ENCODE measurements around the gene WNT11.
"Not testable (repeated sequence)": the region's sequence is repeated elsewhere in the genome, so short reads cannot be mapped to it uniquely, and the experiment has no call there.

The WNT11 gene

DNA sequence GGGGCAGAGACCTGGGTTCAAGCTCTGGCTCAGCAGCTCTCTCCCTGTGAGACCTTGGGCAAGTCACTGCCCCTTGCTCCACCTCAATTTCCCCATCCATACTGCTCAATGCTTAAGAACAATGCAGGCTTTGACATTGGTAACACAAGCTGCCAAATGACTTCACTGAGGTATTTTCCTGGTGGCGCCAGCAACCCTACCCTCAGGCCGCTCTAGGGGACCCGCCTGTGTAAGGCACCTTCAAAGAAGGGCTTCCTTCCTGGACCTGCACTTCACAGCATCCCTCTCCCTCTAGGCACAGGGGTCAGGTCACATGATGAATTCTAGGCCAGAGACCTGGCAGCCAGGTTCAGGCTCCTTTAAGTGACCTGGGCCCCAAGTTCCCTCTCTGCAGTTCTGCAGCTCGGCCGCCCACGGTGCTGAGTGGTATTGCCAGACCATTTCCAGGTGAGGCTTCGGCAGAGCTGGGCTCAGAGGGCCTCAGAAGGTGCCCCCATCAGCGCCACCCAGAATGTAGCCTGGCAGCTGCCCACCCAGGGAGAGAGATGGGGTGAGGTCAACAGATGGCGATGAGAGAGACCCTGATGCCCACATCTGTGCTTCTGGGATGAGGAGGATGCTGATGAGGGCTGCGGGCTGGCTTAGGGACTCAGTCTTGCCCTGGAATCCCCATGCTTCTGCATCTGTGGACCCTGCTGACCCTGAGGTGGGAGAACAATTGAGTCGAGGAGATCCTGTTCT is 4.5 kb downstream of the WNT11 start:
- ChIA-PET POLR2A (interaction anchor here (0.7 kb wide), 1 partner anchor 476 kb away, joined by 3 read pairs; no protein-coding TSS in a partner anchor), CTCF (no interaction called here)
- no peak for TF ChIP-seq TARDBP (IDR thresholded peaks at IDR 0.05)
- no peak for TF ChIP-seq NFRKB (IDR thresholded peaks at IDR 0.05)
- no peak for TF ChIP-seq FOXA1 (IDR thresholded peaks at IDR 0.05)
- no peak for TF ChIP-seq FOXM1 (IDR thresholded peaks at IDR 0.05; ENCODE audit: borderline replicate concordance)
- TF ChIP-seq BHLHE40 (IDR thresholded peaks at IDR 0.05; ENCODE audit: borderline replicate concordance), result no peak
- no peak for TF ChIP-seq CTBP1 (IDR thresholded peaks at IDR 0.05; ENCODE audit: borderline replicate concordance)
- no peak for TF ChIP-seq ELF4 (IDR thresholded peaks at IDR 0.05)
- TF ChIP-seq, protein P1, sequence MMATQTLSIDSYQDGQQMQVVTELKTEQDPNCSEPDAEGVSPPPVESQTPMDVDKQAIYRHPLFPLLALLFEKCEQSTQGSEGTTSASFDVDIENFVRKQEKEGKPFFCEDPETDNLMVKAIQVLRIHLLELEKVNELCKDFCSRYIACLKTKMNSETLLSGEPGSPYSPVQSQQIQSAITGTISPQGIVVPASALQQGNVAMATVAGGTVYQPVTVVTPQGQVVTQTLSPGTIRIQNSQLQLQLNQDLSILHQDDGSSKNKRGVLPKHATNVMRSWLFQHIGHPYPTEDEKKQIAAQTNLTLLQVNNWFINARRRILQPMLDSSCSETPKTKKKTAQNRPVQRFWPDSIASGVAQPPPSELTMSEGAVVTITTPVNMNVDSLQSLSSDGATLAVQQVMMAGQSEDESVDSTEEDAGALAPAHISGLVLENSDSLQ (IDR thresholded peaks at IDR 0.05), result no peak
- no peak for TF ChIP-seq SUZ12 (IDR thresholded peaks at IDR 0.05)
- no peak for TF ChIP-seq FOXK2 (IDR thresholded peaks at IDR 0.05)
- no peak for DNase-seq (ENCODE audit: extremely low spot score)

DNA sequence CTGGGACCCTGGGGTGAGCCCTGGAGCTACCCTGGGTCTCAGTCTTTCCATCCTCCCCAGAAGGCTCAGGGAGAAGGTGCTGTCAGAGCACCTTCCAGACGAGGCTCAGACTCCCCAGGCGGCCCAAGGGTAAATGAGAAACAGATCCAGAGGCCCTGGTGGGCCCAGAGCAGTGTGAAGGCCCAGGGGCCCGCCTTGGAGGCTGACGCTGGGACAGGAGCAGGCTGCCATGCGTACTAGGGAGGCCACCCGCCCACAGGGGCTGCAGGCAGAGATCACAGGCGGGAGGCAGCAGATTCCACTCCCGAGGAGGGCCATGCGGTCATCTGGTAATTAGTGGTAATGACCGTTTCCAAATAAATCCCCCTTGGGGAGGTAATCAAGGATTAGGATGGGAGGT is 5.2 kb downstream of the WNT11 start:
- DNase-seq (ENCODE audit: extremely low spot score), result no peak
- CTCF ChIA-PET, result no interaction called here
- POLR2A ChIA-PET, result interaction anchor here (0.7 kb wide), 1 partner anchor 477 kb away, joined by 3 read pairs; no protein-coding TSS in a partner anchor
- TF ChIP-seq FOXA1 (IDR thresholded peaks at IDR 0.05) (no peak), ZNF384 (IDR thresholded peaks at IDR 0.05) (no peak), HDGF (IDR thresholded peaks at IDR 0.05; ENCODE audit: borderline replicate concordance) (no peak), SP1 (IDR thresholded peaks at IDR 0.05) (no peak), FOXM1 (IDR thresholded peaks at IDR 0.05; ENCODE audit: borderline replicate concordance) (no peak), ELF4 (IDR thresholded peaks at IDR 0.05) (no peak), L3MBTL2 (conservative IDR thresholded peaks at IDR 0.05) (no peak), SUZ12 (IDR thresholded peaks at IDR 0.05) (no peak), TARDBP (IDR thresholded peaks at IDR 0.05) (no peak), NFRKB (IDR thresholded peaks at IDR 0.05) (no peak), CTBP1 (IDR thresholded peaks at IDR 0.05; ENCODE audit: borderline replicate concordance) (no peak), ARNT (IDR thresholded peaks at IDR 0.05) (no peak), FOXK2 (IDR thresholded peaks at IDR 0.05) (no peak), BHLHE40 (IDR thresholded peaks at IDR 0.05; ENCODE audit: borderline replicate concordance) (no peak), LEF1 (IDR thresholded peaks at IDR 0.05; ENCODE audit: borderline replicate concordance) (no peak)
- TF ChIP-seq, protein P1 (IDR thresholded peaks at IDR 0.05), result no peak

DNA sequence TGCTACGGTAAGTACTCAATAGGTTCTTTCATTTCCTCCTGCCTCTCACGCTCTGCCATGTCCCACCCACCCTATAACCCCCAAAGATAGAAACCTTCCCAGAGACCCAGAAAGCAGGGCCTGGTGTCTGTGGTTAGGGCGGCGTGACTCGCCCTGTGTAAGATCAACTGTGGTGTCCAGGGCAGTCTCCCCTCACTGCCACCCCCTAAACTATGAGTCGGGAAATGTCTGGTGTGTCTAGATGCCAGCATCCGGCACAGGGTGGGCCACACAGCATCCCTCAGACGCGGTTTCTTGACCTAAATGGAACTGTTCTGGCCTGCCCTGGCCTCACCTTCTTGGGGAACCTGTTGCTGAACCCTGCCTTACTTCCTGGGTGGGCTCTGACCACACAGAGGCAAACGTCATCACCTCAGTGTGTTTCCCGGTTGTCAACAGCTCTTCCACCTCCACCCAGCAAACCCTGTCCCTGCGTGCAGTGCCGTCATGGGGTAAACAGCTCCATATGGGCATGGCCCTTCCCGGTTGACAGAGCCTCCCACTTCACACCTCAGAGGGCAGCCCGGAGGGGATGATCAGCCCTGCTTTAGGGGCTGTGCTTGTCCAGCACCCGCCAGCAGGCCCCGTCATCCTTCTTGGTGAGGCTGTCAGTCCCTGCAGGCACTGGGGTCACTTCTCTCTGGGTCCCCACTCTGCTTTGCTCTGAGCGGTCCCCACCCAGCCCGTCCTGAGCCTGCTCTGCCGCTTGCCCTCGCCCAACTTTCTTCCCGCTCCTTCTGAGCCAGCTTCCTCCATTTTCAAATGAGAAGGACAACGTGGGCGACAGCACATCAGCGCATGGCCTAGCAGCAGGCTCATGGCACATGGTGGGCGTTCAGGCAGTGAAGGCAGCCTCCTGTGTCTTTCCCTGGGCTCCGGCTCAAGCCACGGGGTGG is 6.0 kb downstream of the WNT11 start:
- TF ChIP-seq HDGF (IDR thresholded peaks at IDR 0.05; ENCODE audit: borderline replicate concordance) (no peak), FOXM1 (IDR thresholded peaks at IDR 0.05; ENCODE audit: borderline replicate concordance) (no peak), ELF4 (IDR thresholded peaks at IDR 0.05) (no peak), BHLHE40 (IDR thresholded peaks at IDR 0.05; ENCODE audit: borderline replicate concordance) (no peak), ZNF384 (IDR thresholded peaks at IDR 0.05) (no peak), TARDBP (IDR thresholded peaks at IDR 0.05) (no peak), NFRKB (IDR thresholded peaks at IDR 0.05) (no peak), CTBP1 (IDR thresholded peaks at IDR 0.05; ENCODE audit: borderline replicate concordance) (no peak), SP1 (IDR thresholded peaks at IDR 0.05) (no peak), SUZ12 (IDR thresholded peaks at IDR 0.05) (no peak), L3MBTL2 (conservative IDR thresholded peaks at IDR 0.05) (no peak), FOXK2 (IDR thresholded peaks at IDR 0.05) (no peak), FOXA1 (IDR thresholded peaks at IDR 0.05) (no peak)
- TF ChIP-seq, protein P1 (IDR thresholded peaks at IDR 0.05), result no peak
- no peak for DNase-seq (ENCODE audit: extremely low spot score)
- POLR2A ChIA-PET, result no interaction called here
- CTCF ChIA-PET, result no interaction called here

DNA sequence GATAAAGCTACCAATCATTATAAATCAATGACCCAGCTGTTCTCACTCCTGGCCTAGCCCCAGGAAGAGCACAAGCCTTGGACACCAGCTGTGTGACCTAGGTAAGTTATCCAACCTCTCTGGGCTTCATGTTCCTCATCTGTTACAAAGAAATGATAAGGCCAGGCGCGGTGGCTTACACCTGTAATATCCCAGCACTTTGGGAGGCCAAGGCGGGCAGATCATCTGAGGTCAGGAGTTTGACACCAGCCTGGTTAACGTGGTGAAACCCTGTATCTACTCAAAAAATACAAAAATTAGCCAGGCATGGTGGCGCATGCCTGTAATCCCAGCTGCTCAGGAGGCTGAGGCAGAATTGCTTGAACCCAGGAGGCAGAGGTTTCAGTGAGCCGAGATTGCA is 7.6 kb downstream of the WNT11 start:
- DNase-seq (ENCODE audit: extremely low spot score); POLR2A ChIA-PET; CTCF ChIA-PET: not testable (repeated sequence)

DNA sequence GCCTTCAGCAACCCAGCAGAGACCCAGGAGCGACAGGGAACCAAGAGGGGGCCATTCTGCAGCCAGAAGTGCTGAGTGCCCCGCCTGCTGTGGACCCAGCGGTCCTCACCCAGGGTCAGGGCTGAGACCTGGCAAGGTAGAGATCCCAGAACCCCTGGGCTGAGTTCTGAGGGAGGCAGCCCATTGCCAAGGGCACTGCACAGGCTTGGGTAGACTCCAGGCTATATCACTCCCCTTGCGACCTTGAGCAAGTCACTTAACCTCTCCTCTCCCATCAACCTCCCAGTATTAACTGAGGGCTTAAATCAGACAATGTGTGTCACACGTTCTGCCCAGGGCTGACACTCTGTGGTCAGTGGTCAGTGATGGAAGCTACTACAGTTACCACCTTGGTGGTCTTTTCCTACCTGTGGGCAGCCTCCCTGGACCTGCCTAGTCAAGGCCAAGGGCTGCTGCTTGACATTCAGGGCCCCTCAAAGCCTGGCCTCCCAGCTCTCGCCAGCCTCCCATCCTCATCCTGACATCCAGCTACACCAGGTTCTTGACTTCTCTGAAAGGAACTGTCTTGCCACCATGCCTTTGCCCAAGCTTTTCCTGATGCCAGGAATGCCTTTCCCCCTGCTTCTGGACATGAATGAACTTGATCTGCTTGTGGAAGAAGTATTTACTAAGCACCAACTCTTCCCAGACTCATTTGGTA is 8.2 kb downstream of the WNT11 start:
- DNase-seq (ENCODE audit: extremely low spot score), result no peak
- ChIA-PET POLR2A (no interaction called here), CTCF (no interaction called here)
- no peak for TF ChIP-seq FOXA1 (IDR thresholded peaks at IDR 0.05)
- TF ChIP-seq HDGF (IDR thresholded peaks at IDR 0.05; ENCODE audit: borderline replicate concordance), result no peak
- TF ChIP-seq FOXM1 (IDR thresholded peaks at IDR 0.05; ENCODE audit: borderline replicate concordance), result no peak
- no peak for TF ChIP-seq NFRKB (IDR thresholded peaks at IDR 0.05)
- TF ChIP-seq LEF1 (IDR thresholded peaks at IDR 0.05; ENCODE audit: borderline replicate concordance), result no peak
- no peak for TF ChIP-seq ARNT (IDR thresholded peaks at IDR 0.05)
- no peak for TF ChIP-seq ZNF384 (IDR thresholded peaks at IDR 0.05)
- TF ChIP-seq TARDBP (IDR thresholded peaks at IDR 0.05), result no peak
- TF ChIP-seq, protein P1 (IDR thresholded peaks at IDR 0.05), result no peak
- no peak for TF ChIP-seq SP1 (IDR thresholded peaks at IDR 0.05)
- no peak for TF ChIP-seq L3MBTL2 (conservative IDR thresholded peaks at IDR 0.05)
- TF ChIP-seq BHLHE40 (IDR thresholded peaks at IDR 0.05; ENCODE audit: borderline replicate concordance), result no peak
- no peak for TF ChIP-seq CTBP1 (IDR thresholded peaks at IDR 0.05; ENCODE audit: borderline replicate concordance)
- TF ChIP-seq ELF4 (IDR thresholded peaks at IDR 0.05), result no peak
- no peak for TF ChIP-seq SUZ12 (IDR thresholded peaks at IDR 0.05)
- no peak for TF ChIP-seq FOXK2 (IDR thresholded peaks at IDR 0.05)

Measured in HEK293T (cell line).